GM21423 (cell line): Measurements from ENCODE around the gene GABRB3.

Source experiments
- ATAC-seq: cut with Tn5 transposase; IDR thresholded peaks from one replicate; pipeline ENCODE4 v1.9.1; 2021; ENCODE audit warnings: mild to moderate bottlenecking, moderate library complexity; ENCODE audit not compliant: unreplicated experiment

GABRB3 gene

DNA sequence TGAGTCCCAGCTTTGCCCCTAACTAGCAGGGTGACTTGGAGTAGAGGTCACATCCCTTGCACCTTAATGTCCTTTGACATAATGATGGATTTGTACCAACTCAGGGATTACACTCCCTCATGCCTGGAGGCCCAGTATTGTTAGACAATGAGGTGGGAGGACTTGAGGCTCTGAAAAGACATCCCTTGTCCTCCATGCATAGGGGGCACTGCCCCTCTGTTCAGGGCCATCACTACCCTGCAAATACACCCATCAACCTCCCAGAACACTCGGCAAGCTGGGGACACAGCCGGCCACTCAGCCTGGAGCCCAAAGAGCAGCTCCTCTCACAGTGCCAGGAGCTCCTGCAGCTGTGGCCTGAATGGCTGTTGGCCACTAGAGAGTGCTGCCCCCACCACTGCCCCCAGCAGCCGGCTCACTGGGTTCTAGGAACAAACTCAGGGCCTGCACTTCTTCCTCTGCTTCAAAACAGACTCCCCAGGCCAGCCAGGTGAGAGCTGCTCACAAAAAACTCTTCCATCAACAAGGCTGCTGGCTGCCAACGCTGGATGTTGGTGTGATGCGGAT is 90.2 kb downstream of the GABRB3 start:
- ATAC-seq = no peak

- ATAC-seq = no peak
Measured at GRCh38 chr15:26679927-26680326, 92.9 kb downstream of the GABRB3 start.

- no peak for ATAC-seq
Measured at GRCh38 chr15:26676115-26676514, 96.8 kb downstream of the GABRB3 start.

- no peak for ATAC-seq
Measured at GRCh38 chr15:26674467-26674866, 98.4 kb downstream of the GABRB3 start.

DNA sequence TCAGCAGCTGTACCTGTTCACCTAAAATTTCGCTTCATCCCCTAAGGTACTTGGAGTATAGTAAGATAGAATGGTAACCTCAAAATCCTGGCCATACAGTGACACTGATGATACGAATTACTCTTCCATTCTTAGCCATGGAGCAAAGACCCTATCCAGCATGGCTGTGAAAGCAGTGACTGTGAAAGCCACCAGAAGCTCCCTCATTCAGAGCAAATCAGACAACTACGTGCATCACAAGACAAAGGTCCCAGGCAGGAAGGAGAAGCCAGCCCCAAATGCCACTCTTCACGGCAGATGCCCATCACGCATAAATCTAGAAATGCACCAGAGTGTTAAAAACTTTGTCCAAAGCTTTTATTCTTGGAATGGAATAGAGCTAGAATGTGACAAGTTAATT is 99.4 kb downstream of the GABRB3 start:
- ATAC-seq = no peak

DNA sequence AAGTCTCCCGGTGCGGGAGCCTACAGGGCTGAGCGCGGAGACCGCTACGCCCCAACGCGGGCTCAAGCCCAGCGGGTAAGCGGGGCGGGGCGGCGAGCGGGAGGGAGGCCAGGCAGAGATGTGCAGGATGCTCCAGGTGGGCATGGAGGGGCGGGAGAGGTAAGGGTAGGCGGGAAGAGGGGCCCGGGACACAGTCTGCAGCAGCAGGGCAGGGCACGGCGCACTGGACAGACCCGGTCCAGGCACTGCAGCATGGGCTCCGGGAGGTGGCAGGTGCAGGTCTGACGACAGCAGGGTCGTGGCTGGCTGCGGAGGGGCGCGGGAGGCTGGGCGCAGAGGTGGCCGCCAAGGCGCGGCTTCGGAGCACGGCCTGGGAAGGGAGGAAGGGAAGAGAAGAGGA is 102.8 kb downstream of the GABRB3 start:
- no peak for ATAC-seq

DNA sequence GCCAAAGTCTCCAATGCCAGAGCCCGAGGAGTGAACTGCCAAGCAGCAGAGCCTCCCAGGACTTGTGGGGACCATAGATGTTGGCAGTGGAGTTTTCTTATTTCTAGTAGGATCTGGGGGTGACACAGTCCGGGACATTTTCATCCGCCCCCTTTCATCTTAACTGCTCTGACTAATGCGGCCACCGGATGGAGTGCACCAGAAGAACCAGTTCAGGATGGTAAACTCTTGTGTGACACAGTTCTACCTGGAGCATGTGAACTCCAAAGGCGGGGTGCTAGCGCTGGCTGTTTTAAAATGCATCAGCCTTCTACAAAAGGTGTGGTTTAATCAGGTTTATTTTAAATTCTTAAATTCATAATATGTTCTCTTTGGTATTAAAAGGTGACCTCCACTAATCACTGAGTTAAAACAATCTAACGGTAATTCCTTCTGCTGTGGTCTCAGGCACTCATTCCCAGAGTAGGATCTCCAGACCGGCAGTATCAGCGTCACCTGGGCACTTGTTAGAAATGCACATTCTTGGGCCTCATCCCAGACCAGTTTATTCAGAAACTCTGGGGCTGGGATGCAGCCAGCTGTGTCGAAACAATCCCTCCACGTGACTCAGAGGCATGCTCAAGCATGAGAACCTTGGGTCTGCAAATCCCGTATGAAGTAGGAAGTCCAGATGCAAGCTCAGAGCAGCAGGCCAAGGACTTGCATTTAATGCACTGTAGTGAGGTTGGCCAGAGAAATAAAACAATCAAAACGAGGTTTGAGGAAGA is 105.5 kb downstream of the GABRB3 start:
- no peak for ATAC-seq

DNA sequence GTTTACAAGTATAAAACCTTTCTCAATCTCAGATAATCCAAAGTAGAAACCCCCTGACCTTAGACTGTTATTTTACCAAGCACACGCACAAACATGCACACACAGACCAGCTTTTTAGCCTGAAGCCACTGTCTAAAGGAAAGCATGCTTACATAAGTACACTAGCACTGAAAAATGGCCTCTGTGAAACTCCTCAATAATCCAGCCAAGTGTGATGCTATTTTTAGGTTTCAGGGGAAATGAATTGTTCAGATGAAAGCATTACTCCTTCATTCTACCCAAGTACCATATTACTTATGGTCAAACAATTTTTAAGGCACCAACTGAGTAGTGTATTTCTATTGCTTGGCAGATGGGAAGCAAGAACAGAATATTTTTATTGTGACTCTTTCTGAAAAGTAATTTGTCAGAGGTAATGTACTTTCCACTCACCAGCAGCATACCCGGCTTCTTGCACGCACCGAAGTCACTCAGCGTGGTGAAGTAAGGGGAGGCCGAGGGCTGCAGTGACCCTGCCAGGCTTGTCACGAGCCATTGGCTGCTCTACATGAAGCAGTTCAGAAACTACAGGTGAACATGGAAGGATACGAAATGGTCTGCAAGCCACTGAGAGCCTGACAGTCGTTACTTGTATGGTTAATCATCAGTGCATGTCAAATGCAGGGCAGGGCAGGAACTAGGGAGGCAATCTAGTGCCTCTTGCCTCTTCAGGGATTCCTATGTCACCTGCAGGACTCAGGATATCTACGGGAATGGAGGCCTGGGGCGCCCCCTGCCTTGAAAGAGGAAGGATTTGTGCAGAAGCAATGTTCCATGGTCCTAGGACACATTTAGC is 106.7 kb downstream of the GABRB3 start:
- no peak for ATAC-seq

DNA sequence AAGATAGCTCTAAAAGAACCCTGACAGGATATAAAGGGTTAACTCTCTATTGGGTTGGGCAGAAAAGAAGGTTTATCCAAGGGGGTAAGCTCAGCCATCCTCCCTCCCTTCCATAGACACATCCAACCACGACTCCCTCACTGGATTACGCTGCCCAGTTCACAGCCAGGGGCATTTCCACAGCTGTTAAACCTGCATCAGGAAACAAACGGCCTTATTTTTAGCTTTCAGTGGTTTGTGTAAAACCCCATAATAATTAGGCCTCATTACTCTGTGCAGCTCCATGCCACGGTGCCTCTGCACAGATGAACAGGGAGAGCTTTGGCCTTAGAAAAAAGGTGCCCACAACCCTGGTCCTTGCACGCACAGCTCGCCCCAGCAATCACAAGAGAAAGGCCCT is 110.6 kb downstream of the GABRB3 start:
- ATAC-seq = no peak

- ATAC-seq = no peak
Measured at GRCh38 chr15:26661748-26662147, 111.1 kb downstream of the GABRB3 start.

- no peak for ATAC-seq
Measured at GRCh38 chr15:26661107-26661506, 111.8 kb downstream of the GABRB3 start.

GRCh38 chr15:26660241-26660640 is 112.6 kb downstream of the GABRB3 start:
- ATAC-seq = no peak

- ATAC-seq = no peak
Measured at GRCh38 chr15:26658290-26658689, 114.6 kb downstream of the GABRB3 start.

DNA sequence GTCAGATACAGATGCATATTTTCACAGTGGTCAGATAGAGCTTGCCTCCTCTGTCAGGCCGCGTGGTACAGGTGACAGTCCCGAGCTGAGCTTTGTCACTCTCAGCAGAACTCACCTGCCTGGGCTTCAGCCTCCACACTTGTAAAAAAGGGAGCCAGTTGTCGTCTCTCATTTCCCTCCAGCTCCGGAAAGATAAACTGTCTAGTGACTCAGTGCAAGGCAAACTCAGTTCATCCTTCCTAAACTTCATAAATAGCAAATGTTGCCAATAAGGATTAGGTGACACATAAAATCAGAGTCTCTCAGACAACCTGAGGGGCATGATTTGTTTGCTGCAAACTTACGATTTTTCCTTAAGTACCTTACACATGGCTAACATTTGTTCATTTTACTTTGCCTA is 116.8 kb downstream of the GABRB3 start:
- no peak for ATAC-seq

GRCh38 chr15:26651909-26652308 is 121.0 kb downstream of the GABRB3 start:
- no peak for ATAC-seq

DNA sequence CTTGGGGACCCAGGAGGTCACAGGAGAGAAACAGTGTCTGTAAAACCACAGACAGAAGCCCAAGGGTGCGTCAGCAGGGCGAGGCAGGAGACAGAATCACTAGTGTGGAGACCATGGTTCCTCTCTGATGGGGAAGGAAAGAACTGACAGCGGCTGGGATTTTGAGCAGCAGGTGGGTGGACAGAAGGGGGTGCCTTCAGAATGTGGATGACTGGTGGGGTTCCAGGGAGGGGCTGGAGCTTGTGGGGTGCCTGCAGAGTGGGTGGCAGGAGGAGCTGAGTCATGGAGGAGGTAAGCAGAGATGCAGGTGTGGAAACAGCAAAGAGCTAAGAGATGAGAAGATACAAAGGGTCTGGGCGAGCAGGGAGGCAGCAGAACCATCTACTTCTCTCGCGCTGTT is 124.2 kb downstream of the GABRB3 start:
- no peak for ATAC-seq

GRCh38 chr15:26644948-26645347 is 127.9 kb downstream of the GABRB3 start:
- no peak for ATAC-seq

GRCh38 chr15:26641144-26641543 is 131.7 kb downstream of the GABRB3 start:
- no peak for ATAC-seq

DNA sequence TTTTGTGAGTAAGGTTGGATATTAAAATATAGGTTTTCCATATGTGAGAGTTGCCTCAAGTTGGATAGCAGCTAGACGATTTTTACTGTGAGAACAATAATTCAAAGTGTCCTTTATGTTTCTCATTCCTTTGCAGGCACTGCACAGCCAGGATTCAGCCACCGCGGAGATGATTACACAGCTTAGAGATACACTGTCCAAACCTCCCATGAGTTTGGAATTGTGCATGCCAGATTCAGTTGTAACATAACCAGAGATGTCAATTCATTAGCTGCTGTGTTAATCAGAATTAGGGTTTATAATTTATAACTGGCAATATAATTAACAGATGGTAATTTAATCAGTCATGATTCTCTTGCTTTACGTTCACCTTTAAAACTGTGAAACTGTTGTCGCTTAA is 132.3 kb downstream of the GABRB3 start:
- ATAC-seq = no peak

DNA sequence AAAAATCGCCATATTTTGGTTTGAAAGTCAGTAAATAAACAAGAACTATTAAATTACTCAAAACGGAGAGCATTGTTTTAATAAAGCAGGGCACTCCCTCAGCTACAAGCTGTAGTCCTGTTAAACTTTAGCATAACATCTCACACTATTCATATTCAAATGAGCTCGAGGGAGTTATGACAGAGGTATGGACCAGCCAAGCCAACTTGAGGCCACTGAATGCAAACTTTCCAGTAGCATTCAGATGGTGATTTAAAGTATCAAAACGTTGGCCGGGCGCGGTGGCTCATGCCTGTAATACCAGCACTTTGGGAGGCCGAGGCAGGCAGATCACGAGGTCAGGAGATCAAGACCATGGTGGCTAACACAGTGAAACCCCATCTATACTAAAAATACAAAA is 132.9 kb downstream of the GABRB3 start:
- ATAC-seq = no peak

GRCh38 chr15:26635614-26636013 is 137.3 kb downstream of the GABRB3 start:
- ATAC-seq = no peak

- ATAC-seq = no peak
Measured at GRCh38 chr15:26635105-26635504, 137.8 kb downstream of the GABRB3 start.
